Activated T-cell treated with anti-CD3 and anti-CD28 coated beads for 24 hours (primary cell): ENCODE data around the gene PAGR1.
A peak's percentile ranks its signal among the peaks of the same experiment; 100 is the strongest.
"Not testable (repeated sequence)": the region's sequence is repeated elsewhere in the genome, so short reads cannot be mapped to it uniquely, and the experiment has no call there.

Experiments
- DNase-seq: peaks from one replicate; pipeline ENCODE4 v3.0.0-alpha.2; 2020; ENCODE audit warnings: low read depth

The PAGR1 gene

DNA sequence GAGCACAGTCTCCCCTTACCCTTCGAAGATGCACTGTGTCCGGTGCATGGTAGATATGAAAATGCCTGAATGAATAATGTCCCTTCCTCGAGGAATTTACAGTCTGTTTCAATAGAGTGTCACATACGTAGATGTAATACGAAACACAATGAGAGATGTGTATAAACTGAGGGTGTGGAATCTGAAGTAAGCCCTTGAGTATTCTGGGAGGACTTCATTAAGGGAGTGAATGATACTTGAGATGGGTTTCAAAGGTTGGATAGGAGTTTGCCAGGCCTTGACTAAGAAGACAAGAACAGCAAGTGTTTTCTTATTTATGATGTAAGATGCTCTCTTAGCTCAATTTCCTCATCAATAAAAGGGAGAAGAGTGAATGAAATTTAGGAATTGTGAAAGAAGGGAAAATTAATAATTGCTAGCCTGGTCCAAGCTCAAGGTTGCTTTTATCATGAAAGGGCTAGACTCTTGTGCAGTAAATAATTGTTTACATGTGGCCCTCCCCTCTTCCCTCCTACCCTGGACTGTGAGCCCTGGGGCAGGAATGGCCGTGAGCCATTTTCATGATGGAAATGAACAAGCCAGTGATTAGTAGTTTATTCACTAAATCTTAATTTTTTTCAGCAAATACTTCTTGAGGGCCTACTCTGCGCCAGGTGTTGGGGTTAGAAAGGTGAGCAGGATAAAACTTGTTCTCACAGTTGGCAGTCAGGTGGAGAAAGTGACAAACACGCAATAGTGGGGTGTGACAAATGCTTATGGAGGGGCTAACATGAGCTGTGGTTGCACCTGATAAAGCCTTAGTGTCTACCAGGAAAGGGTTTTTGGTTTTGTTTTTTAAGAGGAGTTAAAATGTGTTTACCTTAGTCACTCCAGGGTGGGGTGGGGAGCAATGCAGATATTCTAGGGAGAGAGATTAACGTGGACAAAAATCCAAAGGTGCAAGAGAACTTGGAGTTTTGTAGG is 23.8 kb upstream of the PAGR1 start:
- no peak for DNase-seq

DNA sequence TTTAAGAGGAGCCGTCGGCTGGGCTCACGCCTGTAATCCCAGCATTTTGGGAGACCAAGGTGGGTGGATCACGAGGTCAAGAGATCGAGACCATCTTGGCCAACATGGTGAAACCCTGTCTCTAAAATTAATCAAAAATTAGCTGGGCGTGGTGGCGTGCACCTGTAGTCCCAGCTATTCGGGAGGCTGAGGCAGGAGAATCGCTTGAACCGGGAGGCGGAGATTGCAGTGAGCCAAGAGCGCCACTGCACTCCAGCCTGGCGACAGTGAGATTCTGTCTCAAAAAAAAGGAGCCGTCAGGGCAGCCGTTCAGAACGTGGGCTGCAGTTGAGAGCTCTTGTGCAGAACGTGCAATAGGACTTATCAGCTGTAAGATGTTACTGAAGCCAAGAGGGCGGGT is 22.8 kb upstream of the PAGR1 start:
- not testable (repeated sequence) for DNase-seq

DNA sequence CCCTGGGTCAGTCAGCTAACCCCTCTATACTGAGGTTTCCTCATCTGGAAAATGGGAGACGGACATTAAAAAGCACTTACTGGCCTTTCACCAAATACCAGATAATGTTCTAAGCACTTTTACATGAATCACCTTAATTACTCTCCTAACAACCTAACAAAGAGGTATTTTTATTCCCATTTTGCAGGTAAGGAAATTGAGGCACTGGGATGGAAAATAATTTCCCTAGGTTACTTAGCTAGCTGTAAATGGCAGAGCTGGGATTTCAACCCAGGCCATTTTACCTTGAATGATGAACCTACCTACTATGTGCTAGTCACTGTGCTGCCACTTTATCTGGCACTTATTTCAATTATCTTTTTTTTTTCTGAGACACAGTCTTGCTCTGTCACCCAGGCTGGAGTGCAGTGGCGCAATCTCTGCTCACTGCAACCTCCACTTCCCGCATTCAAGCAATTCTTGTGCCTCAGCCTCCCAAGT is 21.7 kb upstream of the PAGR1 start:
- no peak for DNase-seq

DNA sequence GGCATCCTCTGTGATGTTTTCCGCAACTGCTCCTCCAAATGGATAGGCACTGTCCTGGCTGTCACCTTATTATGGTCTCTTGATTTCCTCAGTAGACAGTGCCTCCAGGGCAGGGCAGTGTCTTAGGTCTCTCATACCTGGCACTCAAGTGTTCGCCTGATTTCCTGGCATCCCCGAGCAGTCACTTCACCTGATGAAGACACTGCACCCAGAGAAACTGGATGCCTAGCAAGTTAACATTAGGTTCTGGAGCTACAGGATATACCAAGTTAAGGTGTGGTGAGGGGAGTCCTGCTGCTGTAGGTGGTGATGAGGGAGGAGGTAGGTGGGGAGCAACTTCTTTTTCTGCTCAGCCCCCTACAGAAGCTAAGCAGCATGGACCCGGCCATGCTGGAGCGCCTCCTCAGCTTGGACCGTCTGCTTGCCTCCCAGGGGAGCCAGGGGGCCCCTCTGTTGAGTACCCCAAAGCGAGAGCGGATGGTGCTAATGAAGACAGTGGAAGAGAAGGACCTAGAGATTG is 13.5 kb upstream of the PAGR1 start:
- no peak for DNase-seq

DNA sequence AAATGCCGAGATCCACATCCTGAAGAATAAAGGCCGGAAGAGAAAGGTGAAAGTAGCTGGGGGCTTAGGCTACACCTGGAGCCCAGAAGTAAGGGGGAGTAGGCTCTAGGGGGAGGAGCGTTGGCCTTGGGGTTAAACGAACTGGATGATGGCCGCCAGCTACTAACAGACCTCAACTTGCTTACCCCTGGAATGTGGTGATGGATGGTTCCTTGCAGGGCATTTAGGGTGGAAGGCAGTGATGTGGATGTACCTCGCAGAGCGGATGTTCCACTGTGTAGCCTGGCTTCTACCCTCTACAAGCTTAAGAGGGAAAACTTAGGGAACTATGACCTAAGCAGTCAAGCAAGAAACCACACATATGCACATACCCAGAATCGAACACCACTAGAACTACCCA is 11.9 kb upstream of the PAGR1 start:
- no peak for DNase-seq

DNA sequence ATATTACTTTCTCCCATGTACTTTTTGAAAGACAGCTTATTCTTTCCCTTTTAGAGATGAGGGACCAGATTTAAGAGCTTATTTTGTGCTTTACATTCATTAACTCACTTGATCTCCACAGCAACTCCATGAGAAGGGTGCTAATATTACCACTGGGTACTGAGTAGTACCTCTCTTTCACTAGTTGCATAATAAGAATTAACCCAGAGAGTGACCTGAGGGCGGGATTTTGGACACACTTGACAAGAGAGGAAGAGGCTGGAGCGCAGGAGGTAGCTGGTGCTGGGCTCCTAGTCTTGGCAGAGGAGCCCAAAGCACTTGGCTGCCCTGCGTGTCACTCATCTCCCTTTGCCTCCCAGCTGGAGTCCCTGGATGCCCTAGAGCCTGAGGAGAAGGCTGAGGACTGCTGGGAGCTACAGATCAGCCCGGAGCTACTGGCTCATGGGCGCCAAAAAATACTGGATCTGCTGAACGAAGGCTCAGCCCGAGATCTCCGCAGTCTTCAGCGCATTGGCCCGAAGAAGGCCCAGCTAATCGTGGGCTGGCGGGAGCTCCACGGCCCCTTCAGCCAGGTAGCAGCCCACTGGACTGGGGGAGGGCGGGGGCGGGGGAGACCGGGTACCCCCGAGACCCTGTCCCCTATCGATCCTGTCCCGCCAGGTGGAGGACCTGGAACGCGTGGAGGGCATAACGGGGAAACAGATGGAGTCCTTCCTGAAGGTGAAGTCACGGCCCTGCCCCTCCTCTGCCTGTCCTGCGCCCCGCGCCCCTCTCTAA is 11.3 kb upstream of the PAGR1 start:
- no peak for DNase-seq

DNA sequence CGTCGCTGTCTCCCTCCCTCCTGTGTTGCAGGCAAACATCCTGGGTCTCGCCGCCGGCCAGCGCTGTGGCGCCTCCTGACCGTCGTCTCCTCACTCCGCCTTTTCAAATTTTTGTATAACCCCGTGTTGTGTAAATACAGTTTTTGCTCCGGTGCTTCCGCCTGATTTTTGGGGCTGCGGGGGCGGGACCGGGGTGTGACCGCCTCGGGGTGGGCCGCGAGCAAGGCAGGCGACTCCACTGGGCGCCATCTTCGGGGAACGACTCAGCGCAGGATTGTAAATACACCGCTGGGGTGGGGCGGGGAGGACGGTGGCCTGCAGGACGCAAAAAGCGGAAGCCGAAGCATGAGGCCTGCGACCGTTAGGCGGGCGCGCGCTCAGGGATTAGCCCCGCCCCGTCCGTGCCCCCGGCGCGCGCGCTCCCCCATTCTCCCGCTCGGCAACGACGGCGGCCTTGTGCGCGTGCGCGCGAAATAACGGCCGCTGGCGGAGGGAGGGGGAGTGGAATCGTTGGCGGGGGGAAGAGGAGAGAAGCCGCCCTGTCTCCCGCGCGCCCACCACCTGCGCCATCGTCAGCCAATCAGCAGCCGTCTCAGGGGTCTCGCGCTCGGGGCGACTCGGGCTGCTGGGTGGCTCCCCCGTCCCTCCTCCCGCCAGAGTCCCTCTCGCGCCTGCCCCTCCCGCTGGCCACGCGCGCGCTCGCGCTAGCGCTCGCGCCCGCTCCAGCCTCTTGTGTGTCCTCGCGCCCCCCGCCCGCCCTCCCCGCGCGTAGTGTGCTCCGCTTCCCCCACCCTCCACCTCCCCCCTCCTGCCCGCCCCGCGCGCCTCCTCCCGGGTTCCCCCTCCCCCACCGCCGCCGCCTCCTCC is 10.5 kb upstream of the PAGR1 start:
- peak; percentile 96 for DNase-seq

DNA sequence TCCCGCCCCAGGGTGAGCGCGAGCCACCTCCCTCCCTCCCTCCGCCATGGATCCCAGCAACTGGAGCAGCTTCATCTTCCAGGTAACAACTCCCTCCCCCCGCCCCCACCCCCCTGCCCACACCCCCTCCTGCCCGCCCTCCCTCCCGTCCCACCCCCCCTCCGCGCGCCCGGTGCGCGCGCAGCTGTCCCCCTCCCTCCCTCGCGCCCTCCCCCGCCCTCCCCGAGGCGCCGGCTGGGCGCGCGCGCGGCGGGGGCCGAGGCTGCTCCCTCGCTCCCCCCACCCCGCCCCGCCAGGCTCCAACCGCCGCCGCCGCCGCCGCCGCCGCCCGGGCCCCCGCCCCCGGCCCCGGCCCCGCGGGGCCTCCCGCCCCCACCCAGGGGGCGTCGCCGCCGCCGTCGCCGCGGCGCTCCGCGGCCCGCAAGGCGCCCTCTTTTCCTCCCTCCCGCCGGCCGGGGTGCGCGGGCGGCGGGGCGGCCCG is 9.8 kb upstream of the PAGR1 start, which contains the start of gene MAZ:
MAZ (plus strand) TSS at position 431 of the 481 bp plus-strand sequence. CDS start 173 bp downstream, outside the sequence.
- DNase-seq: peak; percentile 71

DNA sequence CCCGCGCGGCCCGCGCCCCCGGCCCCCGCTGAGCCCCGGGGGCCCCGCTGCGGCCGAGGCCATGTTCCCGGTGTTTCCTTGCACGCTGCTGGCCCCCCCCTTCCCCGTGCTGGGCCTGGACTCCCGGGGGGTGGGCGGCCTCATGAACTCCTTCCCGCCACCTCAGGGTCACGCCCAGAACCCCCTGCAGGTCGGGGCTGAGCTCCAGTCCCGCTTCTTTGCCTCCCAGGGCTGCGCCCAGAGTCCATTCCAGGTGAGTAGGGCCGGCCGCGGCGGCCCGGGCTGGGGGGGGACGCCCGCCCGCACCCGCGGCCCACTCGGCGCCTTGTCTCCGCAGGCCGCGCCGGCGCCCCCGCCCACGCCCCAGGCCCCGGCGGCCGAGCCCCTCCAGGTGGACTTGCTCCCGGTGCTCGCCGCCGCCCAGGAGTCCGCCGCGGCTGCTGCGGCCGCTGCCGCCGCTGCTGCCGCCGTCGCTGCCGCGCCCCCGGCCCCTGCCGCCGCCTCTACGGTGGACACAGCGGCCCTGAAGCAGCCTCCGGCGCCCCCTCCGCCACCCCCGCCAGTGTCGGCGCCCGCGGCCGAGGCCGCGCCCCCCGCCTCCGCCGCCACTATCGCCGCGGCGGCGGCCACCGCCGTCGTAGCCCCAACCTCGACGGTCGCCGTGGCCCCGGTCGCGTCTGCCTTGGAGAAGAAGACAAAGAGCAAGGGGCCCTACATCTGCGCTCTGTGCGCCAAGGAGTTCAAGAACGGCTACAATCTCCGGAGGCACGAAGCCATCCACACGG is 9.1 kb upstream of the PAGR1 start:
- peak; percentile 59 for DNase-seq

DNA sequence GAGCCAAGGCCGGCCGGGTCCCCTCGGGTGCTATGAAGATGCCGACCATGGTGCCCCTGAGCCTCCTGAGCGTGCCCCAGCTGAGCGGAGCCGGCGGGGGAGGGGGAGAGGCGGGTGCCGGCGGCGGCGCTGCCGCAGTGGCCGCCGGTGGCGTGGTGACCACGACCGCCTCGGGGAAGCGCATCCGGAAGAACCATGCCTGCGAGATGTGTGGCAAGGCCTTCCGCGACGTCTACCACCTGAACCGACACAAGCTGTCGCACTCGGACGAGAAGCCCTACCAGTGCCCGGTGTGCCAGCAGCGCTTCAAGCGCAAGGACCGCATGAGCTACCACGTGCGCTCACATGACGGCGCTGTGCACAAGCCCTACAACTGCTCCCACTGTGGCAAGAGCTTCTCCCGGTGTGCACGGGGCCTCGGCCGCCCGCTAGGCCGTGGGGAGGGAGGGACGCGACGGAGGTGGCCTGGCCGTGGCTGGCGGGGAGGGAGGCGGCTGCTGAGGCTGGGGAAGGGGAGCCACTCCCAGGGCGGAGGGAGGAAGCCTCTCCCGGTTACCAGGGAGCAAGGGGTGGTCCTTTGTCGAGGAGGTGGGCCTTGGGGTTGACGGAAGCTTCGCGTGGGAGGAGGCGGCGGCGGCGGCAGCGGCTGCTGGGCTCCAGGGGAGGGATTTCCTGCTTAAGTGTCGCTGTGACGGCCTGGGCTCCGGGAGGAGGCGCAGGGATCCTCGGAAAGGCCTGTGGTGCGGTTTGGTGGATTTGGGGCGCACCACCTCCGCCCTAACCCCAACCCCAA is 8.3 kb upstream of the PAGR1 start:
- peak; percentile 87 for DNase-seq

DNA sequence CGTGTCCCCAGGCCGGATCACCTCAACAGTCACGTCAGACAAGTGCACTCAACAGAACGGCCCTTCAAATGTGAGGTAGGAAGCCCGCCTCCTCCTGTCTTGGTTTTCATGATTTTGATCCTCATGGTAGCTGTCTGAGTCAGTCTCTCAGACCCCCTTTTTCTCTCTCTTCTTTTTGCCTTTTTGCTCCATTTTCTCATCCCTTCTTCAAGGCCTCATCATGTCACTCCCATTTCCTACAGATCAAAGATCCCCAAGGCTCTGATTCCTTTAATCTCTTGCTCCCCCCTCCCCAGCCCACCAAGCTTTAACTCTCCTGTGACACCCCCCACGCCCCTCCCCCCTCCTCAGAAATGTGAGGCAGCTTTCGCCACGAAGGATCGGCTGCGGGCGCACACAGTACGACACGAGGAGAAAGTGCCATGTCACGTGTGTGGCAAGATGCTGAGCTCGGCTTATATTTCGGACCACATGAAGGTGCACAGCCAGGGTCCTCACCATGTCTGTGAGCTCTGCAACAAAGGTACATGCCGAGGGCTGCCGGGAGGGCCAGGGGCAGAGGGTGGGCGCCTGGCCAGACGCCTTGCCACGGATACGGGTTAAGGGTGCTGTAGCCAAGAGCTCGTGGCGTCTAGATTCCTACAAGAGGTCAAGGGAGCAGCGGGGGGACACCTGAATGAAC is 7.6 kb upstream of the PAGR1 start:
- no peak for DNase-seq

DNA sequence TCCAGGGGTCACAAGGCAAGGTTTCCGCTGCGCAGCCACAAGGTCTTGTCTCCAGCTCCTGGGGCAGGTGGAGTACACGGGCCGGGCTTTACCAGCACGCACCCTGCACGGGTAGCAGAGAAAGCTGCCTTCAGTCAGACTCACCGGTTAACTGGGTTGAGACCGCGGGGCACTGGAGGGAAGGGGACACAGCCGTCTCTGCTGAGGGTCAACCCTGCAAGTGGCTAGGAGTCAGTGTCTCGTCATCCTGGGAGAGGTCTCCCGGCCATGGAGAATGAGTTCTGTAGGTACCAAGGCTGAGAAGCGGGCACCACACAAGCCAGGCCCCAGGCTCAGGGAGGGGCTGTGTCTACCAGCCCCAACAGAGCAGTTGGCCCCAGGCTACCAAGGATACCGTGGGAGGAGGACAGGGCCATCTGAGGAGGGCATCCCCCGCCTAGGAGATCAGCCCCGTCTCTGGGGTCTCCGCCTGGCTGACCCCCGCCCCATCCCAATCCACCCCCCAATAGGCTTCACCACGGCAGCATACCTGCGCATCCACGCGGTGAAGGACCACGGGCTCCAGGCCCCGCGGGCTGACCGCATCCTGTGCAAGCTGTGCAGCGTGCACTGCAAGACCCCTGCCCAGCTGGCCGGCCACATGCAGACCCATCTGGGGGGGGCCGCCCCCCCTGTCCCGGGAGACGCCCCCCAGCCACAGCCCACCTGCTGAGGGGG is 6.8 kb upstream of the PAGR1 start:
- no peak for DNase-seq

DNA sequence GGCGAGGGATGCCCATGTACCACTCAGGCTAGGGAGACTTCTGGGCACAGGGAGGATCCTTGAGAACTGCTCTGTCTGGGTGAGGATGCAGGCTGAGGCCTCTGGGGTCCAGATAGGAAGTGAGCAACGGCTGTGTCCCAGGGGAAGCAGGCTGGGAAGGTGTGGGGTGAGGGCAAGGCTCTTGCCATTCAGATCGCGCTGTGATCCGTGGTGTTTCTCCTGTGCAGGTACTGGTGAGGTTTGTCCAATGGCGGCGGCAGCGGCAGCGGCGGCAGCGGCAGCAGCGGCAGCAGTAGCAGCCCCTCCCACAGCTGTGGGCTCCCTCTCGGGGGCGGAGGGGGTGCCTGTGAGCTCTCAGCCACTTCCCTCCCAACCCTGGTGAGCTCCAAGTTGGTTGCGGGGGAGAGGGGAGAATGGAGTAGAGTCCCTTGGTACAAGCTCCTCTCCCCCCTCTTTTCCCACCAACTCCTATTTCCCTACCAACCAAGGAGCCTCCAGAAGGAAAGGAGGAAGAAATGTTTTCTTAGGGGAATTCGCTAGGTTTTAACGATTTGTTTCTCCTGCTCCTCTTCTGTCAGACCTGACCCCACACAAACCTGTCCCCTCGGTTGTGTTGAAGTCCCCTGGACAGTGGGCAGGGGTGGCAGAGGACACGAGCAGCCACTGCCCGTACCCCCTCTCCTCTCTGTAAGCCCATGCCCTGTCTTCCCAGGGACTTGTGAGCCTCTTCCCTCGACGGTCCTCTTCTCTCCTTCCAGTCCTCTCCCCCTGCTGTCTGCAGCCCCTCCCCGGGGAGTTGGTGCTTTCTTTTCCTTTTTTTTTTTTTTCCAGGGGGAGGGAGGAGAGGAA is 5.9 kb upstream of the PAGR1 start:
- DNase-seq: no peak

DNA sequence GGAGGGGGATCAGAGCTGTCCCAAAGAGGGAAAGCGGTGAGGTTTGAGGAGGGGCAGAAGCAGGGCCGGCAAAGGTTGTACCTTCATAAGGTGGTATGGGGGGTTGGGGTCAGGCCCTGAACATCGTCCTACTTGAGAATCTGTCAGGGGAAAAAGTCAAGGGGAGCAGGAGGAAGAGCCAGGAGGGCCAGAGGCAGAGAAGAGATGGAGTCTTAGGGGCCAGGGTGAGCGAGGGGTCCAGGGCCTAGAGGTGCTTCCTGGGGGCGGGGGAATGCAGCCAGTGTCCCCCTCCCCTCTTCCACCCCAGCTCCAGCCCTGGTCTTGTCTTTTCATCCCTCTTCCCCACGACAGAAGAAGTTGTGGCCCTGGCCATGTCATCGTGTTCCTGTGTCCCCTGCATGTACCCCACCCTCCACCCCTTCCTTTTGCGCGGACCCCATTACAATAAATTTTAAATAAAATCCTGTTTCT is 5.2 kb upstream of the PAGR1 start:
- DNase-seq: no peak

DNA sequence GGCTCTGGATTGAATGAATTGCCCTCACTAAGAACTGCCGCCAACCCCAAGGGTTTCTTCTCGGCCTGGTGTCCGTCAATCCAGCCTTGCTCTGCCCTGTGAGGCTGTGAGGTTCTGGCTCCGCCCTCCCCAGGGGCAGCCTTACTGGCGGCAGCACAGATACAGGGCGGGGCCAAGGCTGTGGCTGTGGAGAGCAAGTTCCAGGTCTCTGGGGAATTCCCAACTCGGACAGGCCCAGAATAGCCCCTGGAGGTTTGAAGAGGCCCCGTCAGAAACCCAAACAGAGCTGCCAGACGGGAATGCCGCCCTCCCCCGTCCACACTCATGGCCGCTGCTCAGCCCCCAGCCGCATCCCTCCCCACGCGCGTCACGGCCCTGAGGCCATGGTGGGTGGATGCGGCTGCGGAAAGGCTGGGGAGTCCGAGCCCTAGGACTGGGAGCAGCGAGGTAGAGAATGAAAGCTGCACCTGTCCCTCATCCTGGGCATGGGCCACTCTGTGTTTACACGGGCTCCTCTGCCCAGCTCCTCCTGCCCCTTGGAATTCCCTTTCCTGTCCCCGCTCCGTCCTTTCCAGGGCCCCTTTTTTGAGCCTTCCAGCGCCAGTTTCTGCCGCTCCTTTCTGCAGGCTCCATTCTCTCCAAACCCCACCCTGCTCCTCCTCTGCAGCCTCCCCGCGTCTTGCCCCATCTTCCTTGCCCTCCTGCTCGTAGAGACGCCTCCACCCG is 4.6 kb upstream of the PAGR1 start:
- peak; percentile 69 for DNase-seq

DNA sequence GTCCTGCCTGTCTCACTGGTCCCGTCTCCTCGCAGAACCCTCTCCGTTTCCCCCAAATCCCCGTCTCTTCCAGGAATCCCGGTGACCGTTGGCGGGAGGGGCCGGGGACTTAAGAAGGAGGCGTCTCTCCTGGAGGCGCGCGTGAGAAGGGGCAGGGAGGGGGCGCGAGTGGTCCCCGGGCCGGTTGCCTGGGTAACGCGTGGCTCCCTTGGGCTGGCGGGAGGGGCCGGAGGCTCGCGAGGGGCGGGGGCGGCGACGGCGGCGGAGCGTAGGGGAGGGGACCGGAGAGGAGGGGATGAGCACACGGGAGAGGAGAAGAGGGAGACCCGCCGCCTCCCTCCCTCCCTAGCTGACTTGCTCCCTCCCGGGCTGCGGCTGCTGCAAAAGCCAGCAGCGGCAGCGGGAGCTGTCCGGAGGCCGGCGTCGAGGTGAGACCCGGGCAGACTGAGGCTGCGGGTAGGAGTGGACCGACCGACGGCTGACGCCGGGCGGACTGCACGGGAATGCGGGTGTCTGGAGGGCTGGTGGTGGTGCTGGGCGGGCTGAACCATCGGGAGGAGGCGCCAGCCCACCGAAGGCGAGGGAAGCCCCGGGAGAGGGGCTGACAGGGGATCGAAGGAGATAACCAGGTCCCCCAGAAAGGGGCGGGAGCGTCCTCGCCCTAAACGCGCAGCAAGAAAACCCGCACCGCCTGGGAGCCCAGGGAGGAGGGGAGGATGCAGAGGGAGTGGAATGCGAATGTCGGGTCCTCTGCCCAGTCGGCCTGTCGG is 3.9 kb upstream of the PAGR1 start, which contains the start of gene PRRT2:
PRRT2 (plus strand) TSS at position 298 of the 770 bp plus-strand sequence. CDS start 862 bp downstream, outside the sequence.
- DNase-seq: no peak
